D341Med (cell line): ENCODE measurements around the gene CX3CL1.
A peak's percentile ranks its signal among the peaks of the same experiment; 100 is the strongest.
"Not testable (repeated sequence)": the region's sequence is repeated elsewhere in the genome, so short reads cannot be mapped to it uniquely, and the experiment has no call there.

Source experiments
- DNase-seq: peaks from one replicate; pipeline ENCODE4 v3.0.0; 2012; ENCODE audit warnings: low spot score

Gene CX3CL1

GRCh38 chr16:57372372-57373116 lies at the start of gene CX3CL1:
CX3CL1 (plus strand) TSS chr16:57372490; CDS start chr16:57372569, 79 bp downstream.
- DNase-seq: peak; percentile 42

GRCh38 chr16:57324749-57325148 lies 47.5 kb upstream of the CX3CL1 start:
- no peak for DNase-seq

GRCh38 chr16:57325458-57325857 lies 46.8 kb upstream of the CX3CL1 start:
- no peak for DNase-seq

DNA sequence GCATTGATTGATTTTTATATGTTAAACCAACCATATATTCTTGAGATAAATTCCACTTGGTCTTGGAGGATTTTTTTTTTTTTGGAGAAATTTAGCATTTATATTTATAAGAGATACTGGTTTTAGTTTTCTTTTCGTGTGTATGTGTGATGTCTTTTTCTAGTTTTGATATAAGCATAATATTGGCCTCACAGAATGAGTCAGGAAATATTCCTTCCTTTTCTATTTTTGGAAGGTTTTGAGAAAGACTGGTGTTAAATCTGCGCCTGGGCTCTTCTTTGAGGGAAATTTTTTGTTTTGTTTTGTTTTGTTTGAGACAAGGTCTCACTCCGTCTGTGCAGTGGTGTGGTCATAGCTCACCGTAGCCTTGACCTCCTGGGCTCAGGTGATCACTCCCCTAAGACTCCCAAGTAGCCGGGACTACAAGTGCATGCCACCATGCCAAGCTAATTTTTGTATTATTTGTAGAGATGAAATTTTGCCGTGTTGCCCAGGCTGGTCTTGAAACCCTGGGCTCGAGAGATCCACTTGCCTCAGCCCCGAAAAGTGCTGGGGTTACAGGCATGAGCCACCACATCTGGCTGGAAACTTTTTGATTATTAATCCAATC lies 42.5 kb upstream of the CX3CL1 start:
- DNase-seq: no peak

DNA sequence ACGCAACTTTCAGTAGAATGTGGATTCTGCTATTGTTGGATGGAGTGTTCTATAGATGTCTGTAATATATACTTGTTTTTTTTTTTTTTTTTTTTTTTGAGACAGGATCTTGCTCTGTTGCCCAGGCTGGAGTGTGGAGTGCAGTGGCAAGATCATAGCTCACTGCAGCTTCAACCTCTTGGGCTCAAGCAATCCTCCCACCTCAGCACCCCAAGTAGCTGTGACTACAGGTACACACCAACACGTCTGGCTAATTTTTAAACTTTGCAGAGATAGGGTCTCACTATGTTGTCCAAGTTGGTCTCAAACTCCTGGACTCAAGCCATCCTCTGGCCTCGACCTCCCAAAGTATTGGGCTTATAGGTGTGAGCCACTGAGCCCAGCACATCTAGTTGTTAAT lies 40.9 kb upstream of the CX3CL1 start:
- DNase-seq: no peak

- DNase-seq: no peak
Measured at GRCh38 chr16:57333402-57333801, 38.9 kb upstream of the CX3CL1 start.

DNA sequence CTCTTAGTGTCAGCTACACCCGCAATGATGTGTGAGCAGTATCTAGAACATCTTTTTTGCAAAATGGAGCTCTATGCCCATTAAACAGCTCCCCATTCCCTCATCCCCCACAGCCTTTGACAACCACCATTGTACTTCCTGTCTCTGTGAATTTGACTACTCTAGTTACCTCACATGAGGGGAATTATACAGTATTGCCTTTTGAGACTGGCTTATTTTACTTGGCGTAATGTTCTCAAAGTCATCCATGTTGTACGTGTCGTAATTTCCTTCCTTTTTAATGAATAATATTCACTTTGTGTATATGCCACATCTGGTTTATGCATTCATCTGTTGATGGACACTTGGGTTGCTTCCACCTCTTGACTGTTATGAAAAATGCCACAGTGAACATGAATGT lies 36.9 kb upstream of the CX3CL1 start:
- DNase-seq: no peak

- DNase-seq: no peak
Measured at GRCh38 chr16:57341062-57341440, 31.2 kb upstream of the CX3CL1 start.

- no peak for DNase-seq
Measured at GRCh38 chr16:57341441-57342303, 30.6 kb upstream of the CX3CL1 start.

DNA sequence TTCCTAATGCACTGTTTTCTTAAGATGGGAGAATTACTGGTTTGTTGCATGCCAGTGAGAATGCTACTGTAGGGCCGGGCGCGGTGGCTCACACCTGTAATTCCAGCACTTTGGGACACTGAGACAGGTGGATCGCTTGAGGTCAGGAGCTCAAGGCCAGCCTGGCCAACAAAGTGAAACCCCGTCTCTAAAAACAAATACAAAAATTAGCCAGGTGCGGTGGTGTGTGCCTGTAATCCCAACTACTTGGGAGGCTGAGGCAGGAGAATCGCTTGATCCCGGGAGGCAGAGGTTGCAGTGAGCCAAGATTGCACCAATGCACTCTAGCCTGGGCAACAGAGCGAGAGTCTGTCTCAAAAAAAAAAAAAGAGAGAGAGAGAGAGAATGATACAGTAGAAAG lies 29.7 kb upstream of the CX3CL1 start:
- DNase-seq: not testable (repeated sequence)

DNA sequence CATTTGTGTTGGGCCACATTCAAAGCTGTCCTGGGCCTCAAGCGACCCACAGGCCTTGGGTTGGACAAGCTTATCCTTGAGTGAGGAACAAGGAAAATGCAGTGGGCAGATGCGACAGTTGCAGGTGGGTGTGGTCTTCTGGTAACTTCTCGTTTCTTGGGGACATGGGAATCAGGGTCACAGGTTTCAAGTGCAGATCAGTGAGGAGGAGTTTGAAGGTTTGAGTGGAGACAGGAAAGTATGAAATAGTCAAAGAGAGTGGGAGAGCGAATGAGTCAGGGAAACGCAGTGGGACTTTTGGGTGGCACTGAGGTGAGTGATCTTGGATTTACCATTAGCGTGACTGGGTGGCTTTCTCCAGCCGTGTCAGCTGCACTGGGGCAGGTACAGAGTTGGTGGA lies 29.1 kb upstream of the CX3CL1 start:
- DNase-seq: no peak

DNA sequence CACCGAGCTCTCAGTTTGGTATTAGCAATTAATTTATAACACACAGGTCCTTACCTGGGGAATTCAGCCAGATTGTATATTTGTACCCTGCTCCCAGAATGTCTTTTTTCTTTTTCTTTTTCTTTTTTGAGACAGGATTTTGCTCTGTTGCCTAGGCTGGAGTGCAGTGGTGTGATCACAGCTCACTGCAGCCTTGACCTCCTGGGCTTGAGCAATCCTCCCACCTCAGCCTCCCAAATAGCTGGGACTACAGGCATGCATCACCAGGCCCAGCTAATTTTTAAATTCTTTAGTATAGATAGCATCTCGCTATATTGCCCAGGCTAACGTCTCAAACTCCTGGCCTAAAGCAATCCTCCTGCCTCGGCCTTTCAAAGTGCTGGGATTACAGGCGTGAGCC lies 28.2 kb upstream of the CX3CL1 start:
- DNase-seq: not testable (repeated sequence)

GRCh38 chr16:57345021-57345420 lies 27.3 kb upstream of the CX3CL1 start:
- DNase-seq: no peak

GRCh38 chr16:57345666-57346204 lies 26.6 kb upstream of the CX3CL1 start:
- DNase-seq: no peak

DNA sequence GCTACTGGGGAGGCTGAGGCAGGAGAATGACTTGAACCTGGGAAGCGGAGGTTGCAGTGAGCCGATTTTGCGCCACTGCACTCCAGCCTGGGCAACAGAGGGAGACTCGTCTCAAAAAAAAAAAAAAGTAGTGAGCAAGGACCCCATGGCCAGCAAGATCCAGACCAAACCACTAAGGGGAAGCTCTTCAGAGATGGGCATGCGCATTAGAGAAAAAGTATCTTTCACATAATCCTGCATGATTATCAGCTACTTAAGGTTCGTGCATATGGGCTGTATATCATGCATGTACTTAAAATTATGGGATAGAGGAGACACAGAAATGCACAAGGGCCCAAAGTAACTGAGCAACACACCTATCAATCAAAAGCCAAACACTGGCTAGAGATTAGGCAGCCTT lies 24.4 kb upstream of the CX3CL1 start:
- no peak for DNase-seq

DNA sequence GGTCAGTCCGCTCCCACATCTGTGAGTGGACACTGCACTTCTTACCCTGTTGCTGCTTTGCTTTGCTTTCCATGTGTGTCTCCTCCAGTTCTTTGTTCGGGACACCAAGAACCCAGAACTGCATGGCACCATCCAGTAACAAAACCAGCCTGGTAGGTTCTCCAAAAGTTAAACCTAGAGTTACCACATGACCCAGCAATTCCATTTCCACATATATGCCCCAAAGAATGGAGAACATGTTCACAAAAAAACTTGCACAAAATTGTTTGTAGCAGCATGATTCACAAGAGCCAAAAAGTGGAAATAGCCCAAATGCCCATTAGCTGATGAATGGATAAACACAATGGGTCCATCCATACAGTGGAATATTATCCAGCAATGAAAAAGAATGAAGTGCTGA lies 24.0 kb upstream of the CX3CL1 start:
- DNase-seq: no peak

DNA sequence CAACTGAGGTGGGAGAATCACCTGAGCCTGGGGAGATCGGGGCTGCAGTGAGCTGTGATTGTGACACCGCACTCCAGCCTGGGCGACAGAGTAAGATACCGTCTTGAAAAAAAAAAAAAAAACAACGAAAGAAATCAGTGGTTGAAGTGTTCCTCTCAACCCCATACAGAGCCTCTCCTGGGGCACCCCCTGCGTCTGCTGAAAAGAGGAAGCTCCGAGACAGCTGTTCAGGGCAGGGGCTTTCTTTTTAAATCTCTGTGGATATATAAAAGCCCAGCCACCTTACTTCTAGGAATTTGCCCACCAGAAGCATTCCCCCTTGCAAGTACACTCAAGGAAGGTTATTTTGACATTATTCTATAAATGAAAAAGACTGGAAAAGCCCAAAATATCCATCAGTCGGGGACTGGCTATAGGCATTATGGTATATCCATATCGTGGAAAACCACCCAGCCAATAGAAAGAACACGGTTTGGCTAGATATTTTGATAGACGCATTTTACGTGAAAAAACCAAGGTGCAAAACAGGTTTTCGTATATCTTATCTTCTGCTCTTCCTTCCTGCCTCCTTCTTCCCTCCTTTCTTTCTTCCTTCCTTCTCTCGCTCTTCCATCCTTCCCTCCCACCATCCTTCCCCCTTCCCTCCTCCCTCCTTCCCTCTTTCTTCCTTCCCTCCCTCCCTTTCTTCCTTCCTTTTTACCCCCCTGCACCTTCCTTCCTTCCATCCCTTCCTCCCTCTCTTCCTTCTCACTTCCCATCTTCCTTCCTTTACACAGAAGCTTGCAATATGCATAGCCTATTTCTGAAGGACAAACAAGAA lies 22.9 kb upstream of the CX3CL1 start:
- DNase-seq: no peak

DNA sequence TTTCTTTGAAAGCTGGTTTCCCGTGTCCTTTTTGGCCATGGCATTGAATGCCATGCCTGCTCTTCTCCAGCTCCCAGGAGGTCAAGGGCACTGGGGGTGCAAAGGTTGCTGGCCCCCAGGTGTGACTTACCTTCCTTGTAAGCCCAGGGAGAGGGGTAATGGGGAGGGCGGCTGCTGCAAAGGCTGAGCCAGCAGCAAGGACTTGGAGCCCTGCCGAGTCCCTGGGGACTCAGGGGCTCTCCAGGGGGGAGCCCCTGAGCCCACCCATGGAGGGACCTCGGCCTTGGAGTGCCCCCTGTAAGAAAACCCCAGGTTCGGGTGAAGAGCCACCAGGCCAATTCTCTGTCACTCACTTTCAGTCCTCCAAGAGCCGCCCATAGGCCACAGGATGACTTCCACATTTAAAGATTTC lies 19.6 kb upstream of the CX3CL1 start:
- no peak for DNase-seq

- no peak for DNase-seq
Measured at GRCh38 chr16:57354311-57354710, 18.0 kb upstream of the CX3CL1 start.

GRCh38 chr16:57355898-57356414 lies 16.3 kb upstream of the CX3CL1 start:
- no peak for DNase-seq

DNA sequence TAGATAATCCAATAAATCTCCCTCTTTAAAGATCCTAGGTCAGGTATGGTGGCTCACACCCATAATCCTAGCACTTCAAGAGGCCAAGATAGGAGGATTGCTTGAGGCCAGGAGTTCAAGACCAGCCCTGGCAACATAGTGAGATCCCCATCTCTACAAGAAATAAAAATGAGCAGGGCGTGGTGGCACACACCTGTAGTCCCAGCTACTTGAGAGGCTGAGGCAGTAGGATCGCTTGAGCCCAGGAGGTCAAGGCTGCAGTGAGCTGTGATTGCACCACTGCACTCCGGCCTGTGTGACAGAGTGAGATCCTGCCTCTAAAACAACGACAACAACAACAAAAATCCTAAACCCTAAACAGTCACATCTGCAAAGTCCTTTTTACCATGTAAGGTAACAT lies 15.7 kb upstream of the CX3CL1 start:
- DNase-seq: no peak
